Mucosa of descending colon (tissue), 3 donors: Measurements from ENCODE around the gene FBXL7. TPM values are rescaled to one million over a fixed set of nuclear protein-coding genes. Genes with fewer than 3 reads are reported as not detected.

Experiments used
- ATAC-seq: fragments of 200-7000 bp; cut with Tn5 transposase; one replicate; pipeline ENCODE4 v1.9.1; 2020; ENCODE audit warnings: mild to moderate bottlenecking, moderate library complexity
- DNase-seq, 3 donors: peaks; one replicate each; pipeline ENCODE4 v3.0.0-alpha.2; 2020
- H3K36me3 ChIP-seq: fragments of 200-600 bp; one replicate; pipeline ENCODE4 v1.8.0; 2021; ENCODE audit warnings: low read depth, mild to moderate bottlenecking
- H3K4me1 ChIP-seq: fragments of 200-600 bp; one replicate; pipeline ENCODE4 v1.8.0; 2021; ENCODE audit warnings: low read depth, mild to moderate bottlenecking
- H3K4me3 ChIP-seq: fragments of 200-600 bp; one replicate; pipeline ENCODE4 v1.8.0; 2021; ENCODE audit warnings: mild to moderate bottlenecking
- H3K9me3 ChIP-seq: fragments of 200-600 bp; one replicate; pipeline ENCODE4 v1.8.0; 2021; ENCODE audit warnings: mild to moderate bottlenecking
- intact Hi-C, 2 donors: fragments of 100-400 bp; cut with DNase I in 1 of 2; cut with micrococcal nuclease in 1 of 2; formaldehyde crosslinking; loops; one replicate each; pipeline versions ENCODE4 v1.11.0 to v1.11.1; 2022; cut with DNase I, micrococcal nuclease
- total RNA-seq, 3 donors: library from RNA; stranded (reverse); fragmentation: NEBNext Ultra II Directional in 2 of 3; extraction: Animal tissue kit (Norgen Biotek cat#: 25700) in 2 of 3; gene quantifications; one replicate each; pipeline versions ENCODE4 v1.2.1 to v1.2.4, GENCODE V29; 2021 to 2023
- TF ChIP-seq, protein P1 (sequence below): fragments of 200-600 bp; IDR thresholded peaks from one replicate; pipeline ENCODE4 v1.8.0; 2022; ENCODE audit warnings: antibody characterized with exemption, mild to moderate bottlenecking
- donor health status: DM: no; HTN: no; CAD: no; lungs with moderate emphysema.
- donor health status: DM: no; HTN: no; CAD: no.
- donor health status: DM: no; HTN: yes; CAD: no.

The FBXL7 gene
- total RNA-seq, 3 donors from 2014 or later: 1.6 to 21.4 (median 3.4) TPM

DNA sequence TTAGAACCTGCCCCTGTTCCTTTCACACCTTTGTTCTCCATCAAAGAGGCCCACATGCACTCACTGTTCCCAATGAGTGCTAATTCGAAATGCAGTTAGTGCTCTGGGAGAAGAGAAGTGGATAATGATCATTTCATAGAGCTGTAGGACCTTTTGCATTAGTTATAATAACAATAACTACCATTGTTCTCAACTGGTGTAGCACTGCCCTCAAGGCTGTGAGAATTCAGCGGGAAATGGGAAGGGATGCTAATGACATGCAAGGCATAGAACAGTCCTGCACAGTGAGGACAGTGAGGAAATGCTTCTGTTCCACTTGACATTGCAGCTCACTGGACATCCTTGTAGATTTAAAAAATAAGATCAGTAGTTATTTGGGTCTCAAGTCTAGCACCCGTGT, 187.4 kb downstream of the FBXL7 start:
- DNase-seq (no peak), ATAC-seq (no peak)
- TF ChIP-seq, protein P1, sequence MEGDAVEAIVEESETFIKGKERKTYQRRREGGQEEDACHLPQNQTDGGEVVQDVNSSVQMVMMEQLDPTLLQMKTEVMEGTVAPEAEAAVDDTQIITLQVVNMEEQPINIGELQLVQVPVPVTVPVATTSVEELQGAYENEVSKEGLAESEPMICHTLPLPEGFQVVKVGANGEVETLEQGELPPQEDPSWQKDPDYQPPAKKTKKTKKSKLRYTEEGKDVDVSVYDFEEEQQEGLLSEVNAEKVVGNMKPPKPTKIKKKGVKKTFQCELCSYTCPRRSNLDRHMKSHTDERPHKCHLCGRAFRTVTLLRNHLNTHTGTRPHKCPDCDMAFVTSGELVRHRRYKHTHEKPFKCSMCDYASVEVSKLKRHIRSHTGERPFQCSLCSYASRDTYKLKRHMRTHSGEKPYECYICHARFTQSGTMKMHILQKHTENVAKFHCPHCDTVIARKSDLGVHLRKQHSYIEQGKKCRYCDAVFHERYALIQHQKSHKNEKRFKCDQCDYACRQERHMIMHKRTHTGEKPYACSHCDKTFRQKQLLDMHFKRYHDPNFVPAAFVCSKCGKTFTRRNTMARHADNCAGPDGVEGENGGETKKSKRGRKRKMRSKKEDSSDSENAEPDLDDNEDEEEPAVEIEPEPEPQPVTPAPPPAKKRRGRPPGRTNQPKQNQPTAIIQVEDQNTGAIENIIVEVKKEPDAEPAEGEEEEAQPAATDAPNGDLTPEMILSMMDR: no peak
- Histone ChIP-seq H3K4me1 (no peaks in the 10 kb centered on the region), H3K4me3 (no peak overlapping the region), H3K9me3 (no peaks in the 10 kb centered on the region), H3K36me3 (no peaks in the 10 kb centered on the region)
- intact Hi-C loops: no loop called here

DNA sequence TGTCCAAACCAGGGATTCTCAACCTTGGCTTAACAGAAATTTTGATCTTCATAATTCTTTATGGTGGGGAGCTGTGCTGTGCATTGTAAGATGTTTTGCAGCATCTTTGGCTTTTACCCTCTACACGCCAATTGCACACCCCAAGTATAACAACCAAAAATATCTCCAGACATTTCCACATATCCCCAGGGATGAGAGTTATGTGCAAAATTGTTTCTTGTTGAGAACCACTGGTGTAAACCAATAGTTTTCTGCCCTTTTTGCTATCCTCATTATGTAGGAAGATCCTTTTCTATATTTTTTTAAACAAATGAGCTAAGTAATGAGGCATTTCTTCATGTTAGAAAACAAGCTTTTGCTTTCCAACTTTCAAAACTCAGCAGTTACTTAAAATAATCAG, 189.9 kb downstream of the FBXL7 start:
- DNase-seq (no peak), ATAC-seq (no peak)
- Histone ChIP-seq H3K4me1 (no peaks in the 10 kb centered on the region), H3K9me3 (no peaks in the 10 kb centered on the region), H3K36me3 (no peaks in the 10 kb centered on the region), H3K4me3 (no peak overlapping the region)
- intact Hi-C loops: no loop called here
- TF ChIP-seq, protein P1: no peak

DNA sequence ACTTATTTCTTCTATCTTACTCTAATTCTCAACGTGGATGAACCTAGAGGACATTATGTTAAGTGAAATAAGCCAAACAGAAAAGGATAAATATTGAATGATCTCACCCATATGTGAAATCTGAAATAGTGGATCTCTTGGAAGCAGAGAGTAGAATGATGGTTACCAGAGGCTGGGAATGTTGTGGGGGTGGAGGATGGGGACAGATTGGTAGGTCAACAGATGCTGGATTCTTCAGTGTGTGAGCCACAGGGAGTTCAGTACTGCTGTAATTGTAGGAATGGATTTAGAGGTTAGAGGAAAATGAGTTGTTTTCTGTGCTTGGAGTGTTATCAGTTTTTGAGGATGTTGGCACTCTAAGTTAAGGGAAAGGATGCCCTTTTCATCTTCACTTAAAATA, 190.6 kb downstream of the FBXL7 start:
- H3K36me3 ChIP-seq: no peaks in the 10 kb centered on the region
- no peaks in the 10 kb centered on the region for H3K9me3 ChIP-seq
- ATAC-seq (no peak), DNase-seq (no peak)
- TF ChIP-seq, protein P1: no peak
- intact Hi-C loops: no loop called here
- H3K4me3 ChIP-seq: no peak overlapping the region
- H3K4me1 ChIP-seq: peaks cover 3% of the 10 kb centered on the region

DNA sequence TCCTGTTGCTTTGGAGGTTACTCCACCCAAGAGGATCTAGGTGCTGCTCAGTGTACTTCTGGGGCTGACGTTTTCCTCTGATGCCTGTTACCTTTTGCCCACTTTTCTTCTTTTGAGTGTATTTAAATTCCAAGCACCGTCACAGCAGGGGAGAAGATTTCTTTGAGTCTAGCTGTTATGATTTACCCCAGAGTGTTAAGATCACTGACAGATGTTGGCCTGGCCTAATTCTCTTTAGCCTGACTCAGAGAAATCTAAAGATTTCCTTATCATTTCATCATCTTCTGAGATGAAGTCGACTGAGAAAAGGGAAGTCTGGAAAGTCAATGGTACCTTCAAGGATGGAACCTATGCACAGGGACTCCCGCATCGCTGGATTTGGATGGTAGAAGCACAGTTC, 191.5 kb downstream of the FBXL7 start:
- peaks cover 6% of the 10 kb centered on the region for H3K4me1 ChIP-seq
- H3K36me3 ChIP-seq: no peaks in the 10 kb centered on the region
- ATAC-seq (no peak), DNase-seq (no peak)
- H3K9me3 ChIP-seq: no peaks in the 10 kb centered on the region
- TF ChIP-seq, protein P1: no peak
- H3K4me3 ChIP-seq: no peak overlapping the region
- intact Hi-C loops: no loop called here

DNA sequence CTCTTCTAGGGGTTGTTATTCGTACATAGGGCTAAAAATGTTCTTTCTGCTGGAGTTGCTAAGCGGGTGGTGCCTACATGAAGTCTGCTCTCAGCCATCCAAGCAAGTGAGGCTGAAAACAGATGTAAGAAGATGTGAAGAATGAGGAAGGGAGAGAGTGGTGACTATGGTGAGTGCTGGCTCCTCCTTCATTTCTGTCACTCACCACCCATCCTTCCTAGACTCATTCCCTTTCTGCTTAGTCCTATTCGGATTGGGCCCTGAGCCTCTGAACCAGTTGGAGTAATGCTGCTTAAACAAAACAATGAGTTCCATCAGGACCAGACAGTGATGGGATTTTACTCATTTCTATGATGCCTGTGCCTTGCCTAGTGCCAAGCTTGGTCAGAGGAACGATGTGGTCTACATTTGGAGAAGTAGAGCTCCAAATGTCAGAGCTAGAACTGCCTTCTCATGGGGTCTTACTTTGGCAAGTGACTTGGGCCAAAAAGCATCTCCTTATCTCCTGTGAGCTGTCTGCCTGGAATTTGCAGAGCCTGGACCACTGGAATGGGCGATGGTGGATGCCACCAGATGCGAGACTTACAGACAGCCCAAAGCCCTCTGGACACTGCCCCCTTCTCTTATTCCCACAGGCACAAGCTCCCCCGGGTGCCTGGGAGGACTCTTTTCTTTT, 192.9 kb downstream of the FBXL7 start:
- H3K4me3 ChIP-seq: no peak overlapping the region
- H3K4me1 ChIP-seq: peaks cover 6% of the 10 kb centered on the region
- H3K9me3 ChIP-seq: no peaks in the 10 kb centered on the region
- DNase-seq: no peak
- no peaks in the 10 kb centered on the region for H3K36me3 ChIP-seq
- no peak for ATAC-seq
- TF ChIP-seq, protein P1: no peak
- intact Hi-C loops: no loop called here

DNA sequence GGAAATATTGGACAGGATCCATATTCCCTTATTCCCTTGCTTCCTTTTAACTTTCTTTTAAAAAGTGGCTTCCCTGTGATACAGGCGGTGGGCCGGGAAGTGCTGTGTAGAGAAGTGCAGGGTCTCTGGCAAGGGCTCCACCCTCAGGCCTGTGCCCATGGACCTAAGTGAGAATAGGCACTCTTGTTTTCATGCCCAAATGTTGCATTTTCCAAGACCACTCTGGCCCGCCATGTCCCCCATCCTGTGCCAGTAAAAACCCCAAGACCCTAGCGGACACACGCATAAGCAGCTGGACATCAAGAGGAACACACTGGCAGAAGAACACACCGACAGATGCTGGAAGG, 193.4 kb downstream of the FBXL7 start:
- ATAC-seq (no peak), DNase-seq (no peak)
- TF ChIP-seq, protein P1: no peak
- Histone ChIP-seq H3K36me3 (no peaks in the 10 kb centered on the region), H3K4me1 (peaks cover 6% of the 10 kb centered on the region), H3K9me3 (no peaks in the 10 kb centered on the region), H3K4me3 (no peak overlapping the region)
- intact Hi-C loops: no loop called here
